GM19438 (cell line): ENCODE measurements around the gene EIF2A.

ENCODE experiments used
- ATAC-seq: cut with Tn5 transposase; IDR thresholded peaks from one replicate; pipeline ENCODE4 v1.9.1; 2021; ENCODE audit warnings: low read depth; ENCODE audit not compliant: unreplicated experiment

EIF2A gene

GRCh38 chr3:150540991-150541390 is 5.6 kb upstream of the EIF2A start:
- no peak for ATAC-seq

GRCh38 chr3:150543128-150543527 is 3.5 kb upstream of the EIF2A start:
- no peak for ATAC-seq

GRCh38 chr3:150543531-150543930 is 3.1 kb upstream of the EIF2A start:
- ATAC-seq: no peak

GRCh38 chr3:150544041-150544440 is 2.5 kb upstream of the EIF2A start:
- ATAC-seq: no peak

GRCh38 chr3:150544726-150545125 is 1.9 kb upstream of the EIF2A start:
- no peak for ATAC-seq

- ATAC-seq: peak; percentile 12
Measured at GRCh38 chr3:150545419-150546225, 965 bp upstream of the EIF2A start.

- no peak for ATAC-seq
Measured at GRCh38 chr3:150547045-150547741, 606 bp downstream of the EIF2A start.

- no peak for ATAC-seq
Measured at GRCh38 chr3:150555859-150556436, 9.4 kb downstream of the EIF2A start.

- no peak for ATAC-seq
Measured at GRCh38 chr3:150556792-150557191, 10.2 kb downstream of the EIF2A start.

GRCh38 chr3:150557725-150558124 is 11.1 kb downstream of the EIF2A start:
- no peak for ATAC-seq

GRCh38 chr3:150564243-150564642 is 17.7 kb downstream of the EIF2A start:
- ATAC-seq: no peak

GRCh38 chr3:150567328-150567727 is 20.7 kb downstream of the EIF2A start:
- no peak for ATAC-seq

GRCh38 chr3:150577855-150578254 is 31.3 kb downstream of the EIF2A start:
- ATAC-seq: no peak

- ATAC-seq: no peak
Measured at GRCh38 chr3:150581174-150581573, 34.6 kb downstream of the EIF2A start.

GRCh38 chr3:150582620-150583019 is 36.0 kb downstream of the EIF2A start:
- ATAC-seq: peak; percentile 47

GRCh38 chr3:150583028-150583427 is 36.4 kb downstream of the EIF2A start:
- peak; percentile 50 for ATAC-seq

GRCh38 chr3:150588027-150588830 is 41.6 kb downstream of the EIF2A start:
- no peak for ATAC-seq

- ATAC-seq: no peak
Measured at GRCh38 chr3:150589759-150590158, 43.2 kb downstream of the EIF2A start.

- no peak for ATAC-seq
Measured at GRCh38 chr3:150594150-150594549, 47.6 kb downstream of the EIF2A start.

GRCh38 chr3:150597646-150598045 is 51.1 kb downstream of the EIF2A start:
- no peak for ATAC-seq
